ENCODE measurements around the gene RFXANK. TPM values are rescaled to one million over a fixed set of nuclear protein-coding genes. Genes with fewer than 3 reads are reported as not detected.
"Not testable (repeated sequence)": the region's sequence is repeated elsewhere in the genome, so short reads cannot be mapped to it uniquely, and the experiment has no call there.

Gene RFXANK
- total RNA-seq, 1 donor from 2014 or later = 96.9 TPM

DNA sequence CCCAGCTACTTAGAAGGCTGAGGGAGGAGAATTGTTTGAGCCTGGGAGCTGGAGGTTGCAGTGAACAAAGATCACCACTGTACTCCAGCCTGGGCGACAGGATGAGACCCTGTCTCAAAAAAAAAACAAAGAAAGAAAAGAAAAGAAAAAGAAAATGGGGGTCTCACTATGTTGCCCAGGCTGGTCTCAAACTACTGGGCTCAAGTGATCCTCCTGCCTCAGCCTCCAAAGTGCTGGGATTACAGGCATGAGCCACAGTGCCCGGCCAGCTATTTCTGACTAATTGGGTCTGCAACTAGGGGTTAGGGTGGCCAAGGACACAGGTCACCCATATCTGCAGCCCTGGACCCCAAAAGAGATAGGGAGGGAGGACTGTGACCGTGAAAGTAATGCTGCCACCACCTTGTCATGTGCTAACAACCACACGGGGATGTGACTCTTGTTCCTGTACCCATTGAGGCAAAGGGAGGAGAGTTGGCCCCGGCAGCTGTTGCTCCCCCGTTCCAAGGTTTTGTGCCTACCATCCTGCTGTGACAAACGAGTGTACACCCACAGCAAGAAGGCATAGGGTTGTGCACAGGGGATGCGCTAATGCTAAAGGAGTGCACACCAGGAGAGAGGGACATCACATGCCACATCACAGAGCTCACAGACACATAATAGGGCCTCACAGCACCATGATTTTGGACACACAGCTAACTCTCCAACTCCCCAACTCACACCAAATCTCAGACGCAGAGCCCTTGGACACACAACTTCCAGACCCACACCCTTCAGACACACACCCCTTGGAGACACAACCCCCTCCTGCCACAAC, 22.6 kb upstream of the RFXANK start:
- no peak for DNase-seq
- H3K27me3 Mint-ChIP-seq = no peaks in the 10 kb centered on the region
- TF ChIP-seq, protein P1, sequence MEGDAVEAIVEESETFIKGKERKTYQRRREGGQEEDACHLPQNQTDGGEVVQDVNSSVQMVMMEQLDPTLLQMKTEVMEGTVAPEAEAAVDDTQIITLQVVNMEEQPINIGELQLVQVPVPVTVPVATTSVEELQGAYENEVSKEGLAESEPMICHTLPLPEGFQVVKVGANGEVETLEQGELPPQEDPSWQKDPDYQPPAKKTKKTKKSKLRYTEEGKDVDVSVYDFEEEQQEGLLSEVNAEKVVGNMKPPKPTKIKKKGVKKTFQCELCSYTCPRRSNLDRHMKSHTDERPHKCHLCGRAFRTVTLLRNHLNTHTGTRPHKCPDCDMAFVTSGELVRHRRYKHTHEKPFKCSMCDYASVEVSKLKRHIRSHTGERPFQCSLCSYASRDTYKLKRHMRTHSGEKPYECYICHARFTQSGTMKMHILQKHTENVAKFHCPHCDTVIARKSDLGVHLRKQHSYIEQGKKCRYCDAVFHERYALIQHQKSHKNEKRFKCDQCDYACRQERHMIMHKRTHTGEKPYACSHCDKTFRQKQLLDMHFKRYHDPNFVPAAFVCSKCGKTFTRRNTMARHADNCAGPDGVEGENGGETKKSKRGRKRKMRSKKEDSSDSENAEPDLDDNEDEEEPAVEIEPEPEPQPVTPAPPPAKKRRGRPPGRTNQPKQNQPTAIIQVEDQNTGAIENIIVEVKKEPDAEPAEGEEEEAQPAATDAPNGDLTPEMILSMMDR (IDR thresholded peaks at IDR 0.05) = no peak
- ATAC-seq (ENCODE audit: low read depth) = peak; percentile 9
- H3K9me3 Mint-ChIP-seq = no peaks in the 10 kb centered on the region
- POLR2A ChIA-PET = interaction anchor here (0.5 to 3.1 kb wide), 7 partner anchors 9 to 281 kb away, joined by 3 to 48 read pairs (median 9); partner anchors contain the start of gene NR2C2AP
- no peaks in the 10 kb centered on the region for H3K36me3 Mint-ChIP-seq (ENCODE audit: low read depth)
- H3K27ac Mint-ChIP-seq = no peak overlapping the region
- H3K4me1 Mint-ChIP-seq = peaks cover 32% of the 10 kb centered on the region
- intact Hi-C loops (cut with micrococcal nuclease) = loop anchor here (1.0 kb wide), 3 partner anchors 9 to 23 kb away; no protein-coding TSS in a partner anchor
- peak overlapping the region; percentile 83 for H3K4me3 Mint-ChIP-seq
- CTCF ChIA-PET = interaction anchor here (1.0 to 1.6 kb wide), 5 partner anchors 14 to 116 kb away, joined by 3 to 8 read pairs (median 5); no protein-coding TSS in a partner anchor

DNA sequence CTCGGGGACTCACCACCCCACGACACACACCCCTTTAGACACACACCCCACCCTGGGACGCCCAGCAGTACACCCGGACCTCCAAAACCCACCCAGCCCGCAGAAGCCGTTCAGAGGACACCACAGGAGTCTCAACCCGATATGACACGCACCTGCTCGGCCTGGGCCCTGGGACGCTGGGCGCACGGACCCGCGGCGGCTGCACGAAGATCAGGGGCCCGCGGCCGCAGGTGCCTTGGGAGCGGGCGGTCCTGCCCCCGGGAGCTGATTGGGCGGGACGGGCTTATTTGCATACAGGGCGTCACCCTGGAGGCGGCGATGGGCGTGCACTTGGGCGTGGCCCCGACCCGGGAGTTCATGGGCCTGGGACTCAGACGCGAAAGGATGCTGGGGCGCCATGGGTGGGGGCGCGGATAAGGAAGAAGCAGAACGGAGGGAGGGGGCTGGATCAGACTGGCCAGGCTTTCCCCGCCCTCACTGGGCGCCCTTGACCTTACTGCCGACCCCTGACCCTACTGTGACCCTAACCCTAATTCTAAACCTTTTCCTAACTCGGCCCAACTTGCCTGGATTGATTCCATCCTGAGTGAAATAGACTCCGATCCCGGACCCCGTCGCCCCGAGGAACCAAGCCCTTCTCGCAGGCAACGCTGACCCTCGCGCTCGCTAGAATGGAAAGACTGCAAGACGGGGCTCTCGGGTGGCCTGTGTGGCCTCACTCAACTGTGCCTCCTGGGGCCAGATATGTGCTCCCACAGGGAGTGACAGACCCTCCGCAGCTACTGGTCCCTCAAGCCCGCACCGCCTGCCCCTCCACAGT, 21.8 kb upstream of the RFXANK start, which contains the start of gene MEF2B:
MEF2B (minus strand) TSS at position 211 of the 820 bp plus-strand sequence. CDS start 19,528 bp downstream, outside the sequence.
- H3K4me3 Mint-ChIP-seq = peak within 1 kb of the TSS; percentile 83
- no peaks in the 10 kb centered on the region for H3K9me3 Mint-ChIP-seq
- peak; percentile 95 for ATAC-seq (ENCODE audit: low read depth)
- intact Hi-C loops (cut with micrococcal nuclease) = loop anchor here (1.0 kb wide), 3 partner anchors 10 to 24 kb away; no protein-coding TSS in a partner anchor
- DNase-seq = peak; percentile 89
- no peaks in the 10 kb centered on the region for H3K27me3 Mint-ChIP-seq
- TF ChIP-seq, protein P1 (IDR thresholded peaks at IDR 0.05) = no peak
- peak within 1 kb of the TSS; percentile 63 for H3K27ac Mint-ChIP-seq
- ChIA-PET CTCF (interaction anchor here (0.6 to 1.6 kb wide), 6 partner anchors 13 to 117 kb away, joined by 3 to 8 read pairs (median 4); no protein-coding TSS in a partner anchor), POLR2A (interaction anchor here (0.5 to 3.1 kb wide), 9 partner anchors 10 to 1492 kb away, joined by 3 to 48 read pairs (median 7); partner anchors contain the start of gene NR2C2AP)
- H3K4me1 Mint-ChIP-seq = peaks cover 33% of the 10 kb centered on the region
- H3K36me3 Mint-ChIP-seq (ENCODE audit: low read depth) = peaks cover 2% of the 10 kb centered on the region

DNA sequence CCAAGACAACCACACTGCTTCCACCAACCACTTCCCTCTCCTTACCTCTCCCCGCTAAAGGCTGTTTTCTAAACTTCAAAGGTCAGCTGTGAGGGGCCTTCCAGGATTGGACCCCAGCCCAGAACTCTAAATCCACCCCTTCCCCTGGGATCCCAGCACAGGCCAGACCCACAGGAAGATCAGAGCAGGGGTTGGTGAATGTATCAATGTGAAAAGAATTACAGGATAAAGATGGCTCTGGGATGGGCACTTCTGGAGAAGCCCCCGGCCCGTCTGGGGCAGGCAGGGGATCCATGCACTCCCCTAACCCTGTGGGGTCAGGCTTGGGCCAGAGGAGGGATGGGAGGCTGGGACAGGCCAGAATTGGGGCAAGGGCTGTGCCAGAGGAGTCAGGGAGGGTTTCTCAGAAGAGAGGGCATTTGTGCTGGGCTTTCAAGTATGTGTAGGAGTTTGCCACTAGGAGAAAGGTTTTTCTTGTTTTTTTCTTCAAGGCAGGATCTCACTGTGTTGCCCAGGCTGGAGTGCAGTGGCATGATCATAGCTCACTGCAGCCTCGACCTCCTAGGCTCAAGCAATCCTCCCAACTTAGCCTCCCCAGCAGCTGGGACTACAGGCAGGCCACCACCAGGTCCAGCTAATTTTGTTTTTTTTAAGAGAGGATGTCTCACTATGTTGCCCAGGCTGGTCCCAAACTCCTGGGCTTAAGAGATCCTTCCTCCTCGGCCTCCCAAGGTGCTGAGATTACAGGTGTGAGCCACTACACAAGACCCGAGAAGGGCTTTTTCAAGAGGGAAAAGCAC, 21.0 kb upstream of the RFXANK start:
- ChIA-PET POLR2A (interaction anchor here (0.7 to 3.1 kb wide), 4 partner anchors 11 to 268 kb away, joined by 3 to 27 read pairs (median 5); no protein-coding TSS in a partner anchor), CTCF (interaction anchor here (5.1 kb wide), 1 partner anchor 23 kb away, joined by 104 read pairs; no protein-coding TSS in a partner anchor)
- H3K9me3 Mint-ChIP-seq = no peaks in the 10 kb centered on the region
- DNase-seq (no peak), ATAC-seq (ENCODE audit: low read depth) (no peak)
- peak overlapping the region; percentile 83 for H3K4me3 Mint-ChIP-seq
- peaks cover 2% of the 10 kb centered on the region for H3K36me3 Mint-ChIP-seq (ENCODE audit: low read depth)
- intact Hi-C loops (cut with micrococcal nuclease) = loop anchor here (1.0 kb wide), 3 partner anchors 11 to 25 kb away; no protein-coding TSS in a partner anchor
- peaks cover 29% of the 10 kb centered on the region for H3K4me1 Mint-ChIP-seq
- no peaks in the 10 kb centered on the region for H3K27me3 Mint-ChIP-seq
- peak overlapping the region; percentile 63 for H3K27ac Mint-ChIP-seq
- TF ChIP-seq, protein P1 (IDR thresholded peaks at IDR 0.05) = no peak

DNA sequence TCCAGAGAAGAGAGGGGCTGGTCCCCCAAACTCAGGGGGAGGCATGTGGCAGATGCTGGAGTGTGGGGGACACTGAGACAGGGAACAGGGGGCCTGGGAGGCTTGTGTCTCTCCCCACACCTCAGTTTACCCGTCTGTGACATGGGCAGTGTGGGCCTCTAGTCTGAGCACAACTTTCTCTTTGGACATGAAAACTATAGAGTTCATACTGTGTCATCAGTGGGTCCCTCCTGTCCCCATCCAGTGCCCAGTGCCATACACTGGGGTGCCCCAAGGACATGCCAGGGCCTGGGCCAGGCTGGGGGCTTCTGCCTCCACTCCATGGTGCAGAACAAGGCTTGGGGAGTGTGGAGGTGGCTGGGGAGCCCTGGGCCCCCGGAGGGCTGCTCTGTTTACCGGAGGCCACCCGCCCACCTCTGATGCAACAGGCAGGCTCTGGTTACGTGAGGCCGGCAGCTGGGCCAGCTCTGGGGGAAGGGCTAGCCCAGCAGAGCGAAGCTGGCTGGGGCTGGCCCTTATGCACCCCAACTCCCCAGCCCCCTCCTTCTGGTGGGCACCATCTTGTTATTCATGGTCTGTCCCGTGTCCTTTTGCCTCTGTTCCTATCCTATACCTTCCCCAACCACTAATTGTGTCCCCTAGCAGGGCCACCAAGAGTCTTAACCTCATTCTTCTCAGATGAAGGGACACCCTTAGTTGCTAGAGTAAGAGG, 20.1 kb upstream of the RFXANK start:
- Mint-ChIP-seq H3K27ac (no peak overlapping the region), H3K36me3 (ENCODE audit: low read depth) (peaks cover 9% of the 10 kb centered on the region), H3K9me3 (no peaks in the 10 kb centered on the region), H3K4me3 (no peak overlapping the region), H3K4me1 (peaks cover 29% of the 10 kb centered on the region), H3K27me3 (no peaks in the 10 kb centered on the region)
- ATAC-seq (ENCODE audit: low read depth) = no peak
- POLR2A ChIA-PET = interaction anchor here (0.7 kb wide), 1 partner anchor 267 kb away, joined by 3 read pairs; no protein-coding TSS in a partner anchor
- CTCF ChIA-PET = interaction anchor here (5.1 kb wide), 1 partner anchor 24 kb away, joined by 104 read pairs; no protein-coding TSS in a partner anchor
- DNase-seq = no peak
- intact Hi-C loops (cut with micrococcal nuclease) = no loop called here
- TF ChIP-seq, protein P1 (IDR thresholded peaks at IDR 0.05) = no peak

DNA sequence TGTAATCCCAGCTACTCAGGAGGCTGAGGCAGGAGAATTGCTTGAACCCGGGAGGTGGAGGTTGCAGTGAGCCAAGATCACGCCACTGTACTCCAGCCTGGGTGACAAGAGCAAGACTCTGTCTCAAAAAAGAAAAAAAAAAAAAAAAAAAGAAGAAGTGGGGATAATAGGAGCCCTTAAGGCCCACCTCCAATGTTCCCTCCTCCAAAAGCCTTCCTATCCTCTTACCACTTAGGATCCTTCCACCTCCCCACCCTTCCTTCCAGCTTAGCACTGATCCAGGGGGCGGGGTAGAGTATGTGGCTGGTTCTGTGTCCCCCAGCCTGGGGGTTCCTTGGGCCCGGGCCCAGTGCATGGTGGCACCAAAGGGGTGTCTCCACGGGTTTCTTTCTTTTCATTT, 18.8 kb upstream of the RFXANK start:
- H3K9me3 Mint-ChIP-seq; intact Hi-C loops (cut with micrococcal nuclease); H3K27me3 Mint-ChIP-seq; DNase-seq; H3K4me3 Mint-ChIP-seq; ATAC-seq (ENCODE audit: low read depth); H3K27ac Mint-ChIP-seq: not testable (repeated sequence)
- POLR2A ChIA-PET = interaction anchor here (0.7 to 1.0 kb wide), 3 partner anchors 30 to 366 kb away, joined by 3 to 9 read pairs (median 4); partner anchors contain the start of gene NR2C2AP
- peaks cover 15% of the 10 kb centered on the region for H3K36me3 Mint-ChIP-seq (ENCODE audit: low read depth)
- H3K4me1 Mint-ChIP-seq = peaks cover 22% of the 10 kb centered on the region
- CTCF ChIA-PET = interaction anchor here (1.7 to 5.1 kb wide), 4 partner anchors 14 to 32 kb away, joined by 5 to 104 read pairs (median 48); no protein-coding TSS in a partner anchor
